ENCODE data around the gene CCDC88C. TPM values are rescaled to one million over a fixed set of nuclear protein-coding genes. Genes with fewer than 3 reads are reported as not detected.

CCDC88C gene
- polyA plus RNA-seq, 1 donor (not counting 4 experiments of a cell fraction or from before 2014, with no cell fraction given): 2.4 TPM

DNA sequence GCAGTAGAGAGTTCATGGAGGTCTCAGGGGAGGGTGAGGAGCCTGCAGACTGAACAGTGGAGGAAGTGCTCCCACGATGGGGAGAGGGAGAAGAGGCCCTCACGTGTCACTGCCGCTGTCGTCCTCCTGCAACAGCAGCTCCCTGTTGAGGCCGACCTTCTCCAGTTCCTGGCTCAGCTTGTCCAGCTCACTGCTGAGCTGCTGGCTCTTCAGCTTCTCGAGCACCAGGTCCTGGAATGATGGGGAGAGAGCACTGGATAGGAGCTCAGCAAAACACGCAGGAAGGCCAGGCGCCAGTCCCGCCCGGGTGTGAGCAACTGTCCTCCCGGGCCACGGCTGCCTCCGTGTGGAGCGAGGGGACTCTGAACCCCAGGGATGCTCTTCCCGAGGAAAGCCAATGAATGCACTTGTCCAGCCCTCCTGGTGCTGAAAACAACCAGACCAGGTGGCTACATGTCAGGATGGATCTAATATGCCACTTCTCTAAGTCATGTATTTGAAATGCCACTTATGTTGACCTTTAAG lies 107.8 kb downstream of the CCDC88C start:
- Histone ChIP-seq H3K4me3 (ENCODE audit: control insufficient read depth in 2 of 3, extremely low read depth in 1 of 3, insufficient read depth in 2 of 3, low read depth in 1 of 3, low read length in 3 of 3) (no peak overlapping the region), H3K4me1 (ENCODE audit: control insufficient read depth, extremely low read depth, insufficient read depth, low read length) (no peaks in the 10 kb centered on the region), H3K27ac (ENCODE audit: control insufficient read depth, insufficient read depth, low read length) (no peak overlapping the region), H3K9me1 (ENCODE audit: control insufficient read depth, extremely low read depth, insufficient read depth, low read length) (no peaks in the 10 kb centered on the region), H3K36me3 (ENCODE audit: control insufficient read depth in 2 of 2, extremely low read depth in 1 of 2, insufficient read depth in 2 of 2, low read length in 2 of 2) (peaks cover 0 to 4% of the 10 kb centered on the region in 2 experiments), H3K9me3 (ENCODE audit: control insufficient read depth, low read depth, low read length) (no peaks in the 10 kb centered on the region), H3K9ac (ENCODE audit: control insufficient read depth, extremely low read depth, insufficient read depth, low read length) (no peak overlapping the region), H3K27me3 (ENCODE audit: control insufficient read depth, extremely low read depth, insufficient read depth, low read length) (no peaks in the 10 kb centered on the region), H3K4me2 (ENCODE audit: control insufficient read depth, extremely low read depth, insufficient read depth, low read depth, low read length) (no peak overlapping the region), H2AFZ (ENCODE audit: control insufficient read depth, low read length) (no peak overlapping the region), H4K20me1 (ENCODE audit: control insufficient read depth, extremely low read depth, insufficient read depth, low read length) (no peaks in the 10 kb centered on the region), H3K79me2 (ENCODE audit: control insufficient read depth, insufficient read depth, low read length) (no peaks in the 10 kb centered on the region)
- DNase-seq (ENCODE audit: low read depth, low spot score) (no peak), FAIRE-seq (no peak)
- TF ChIP-seq EZH2 (IDR thresholded peaks at IDR 0.05; ENCODE audit: low read length): no peak
- TF ChIP-seq, protein P1, sequence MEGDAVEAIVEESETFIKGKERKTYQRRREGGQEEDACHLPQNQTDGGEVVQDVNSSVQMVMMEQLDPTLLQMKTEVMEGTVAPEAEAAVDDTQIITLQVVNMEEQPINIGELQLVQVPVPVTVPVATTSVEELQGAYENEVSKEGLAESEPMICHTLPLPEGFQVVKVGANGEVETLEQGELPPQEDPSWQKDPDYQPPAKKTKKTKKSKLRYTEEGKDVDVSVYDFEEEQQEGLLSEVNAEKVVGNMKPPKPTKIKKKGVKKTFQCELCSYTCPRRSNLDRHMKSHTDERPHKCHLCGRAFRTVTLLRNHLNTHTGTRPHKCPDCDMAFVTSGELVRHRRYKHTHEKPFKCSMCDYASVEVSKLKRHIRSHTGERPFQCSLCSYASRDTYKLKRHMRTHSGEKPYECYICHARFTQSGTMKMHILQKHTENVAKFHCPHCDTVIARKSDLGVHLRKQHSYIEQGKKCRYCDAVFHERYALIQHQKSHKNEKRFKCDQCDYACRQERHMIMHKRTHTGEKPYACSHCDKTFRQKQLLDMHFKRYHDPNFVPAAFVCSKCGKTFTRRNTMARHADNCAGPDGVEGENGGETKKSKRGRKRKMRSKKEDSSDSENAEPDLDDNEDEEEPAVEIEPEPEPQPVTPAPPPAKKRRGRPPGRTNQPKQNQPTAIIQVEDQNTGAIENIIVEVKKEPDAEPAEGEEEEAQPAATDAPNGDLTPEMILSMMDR (optimal IDR thresholded peaks at IDR 0.05 in 1 of 3, IDR thresholded peaks at IDR 0.05 in 1 of 3, conservative IDR thresholded peaks at IDR 0.05 in 1 of 3; ENCODE audit: extremely low read depth in 1 of 3, insufficient read depth in 2 of 3, low read length in 3 of 3): no peak
- dilution Hi-C loops (cut with MboI; ENCODE audit: extremely low pct_ligation_motif_present, low sequenced_read_pairs): no loop called here

DNA sequence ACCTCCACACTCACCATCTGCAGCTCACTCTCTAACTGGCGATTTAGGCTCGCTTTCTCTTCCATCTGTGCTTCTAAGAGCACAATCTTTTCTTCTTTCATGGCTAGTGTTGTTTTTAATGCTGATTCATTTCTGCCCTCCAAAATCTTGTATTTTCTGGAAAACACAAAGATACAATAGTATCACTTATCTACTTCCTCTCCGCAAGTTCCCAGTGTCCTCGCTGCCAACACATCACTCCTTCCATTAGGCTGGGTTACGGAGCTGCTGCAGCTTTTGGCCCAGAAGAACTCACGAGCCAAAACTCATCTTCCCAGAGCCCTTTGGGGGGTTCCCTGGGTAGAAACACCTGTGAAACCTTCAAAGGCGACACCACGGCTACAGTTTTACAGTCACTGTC lies 109.3 kb downstream of the CCDC88C start:
- Histone ChIP-seq H3K4me3 (ENCODE audit: control insufficient read depth in 2 of 3, extremely low read depth in 1 of 3, insufficient read depth in 2 of 3, low read depth in 1 of 3, low read length in 3 of 3) (no peak overlapping the region), H2AFZ (ENCODE audit: control insufficient read depth, low read length) (no peak overlapping the region), H3K27me3 (ENCODE audit: control insufficient read depth, extremely low read depth, insufficient read depth, low read length) (no peaks in the 10 kb centered on the region), H3K4me1 (ENCODE audit: control insufficient read depth, extremely low read depth, insufficient read depth, low read length) (no peaks in the 10 kb centered on the region), H3K4me2 (ENCODE audit: control insufficient read depth, extremely low read depth, insufficient read depth, low read depth, low read length) (no peak overlapping the region), H3K27ac (ENCODE audit: control insufficient read depth, insufficient read depth, low read length) (no peak overlapping the region), H4K20me1 (ENCODE audit: control insufficient read depth, extremely low read depth, insufficient read depth, low read length) (no peaks in the 10 kb centered on the region), H3K9ac (ENCODE audit: control insufficient read depth, extremely low read depth, insufficient read depth, low read length) (no peak overlapping the region), H3K36me3 (ENCODE audit: control insufficient read depth in 2 of 2, extremely low read depth in 1 of 2, insufficient read depth in 2 of 2, low read length in 2 of 2) (peaks cover 0 to 4% of the 10 kb centered on the region in 2 experiments), H3K9me1 (ENCODE audit: control insufficient read depth, extremely low read depth, insufficient read depth, low read length) (no peaks in the 10 kb centered on the region), H3K9me3 (ENCODE audit: control insufficient read depth, low read depth, low read length) (no peaks in the 10 kb centered on the region), H3K79me2 (ENCODE audit: control insufficient read depth, insufficient read depth, low read length) (no peaks in the 10 kb centered on the region)
- TF ChIP-seq, protein P1 (optimal IDR thresholded peaks at IDR 0.05 in 1 of 3, IDR thresholded peaks at IDR 0.05 in 1 of 3, conservative IDR thresholded peaks at IDR 0.05 in 1 of 3; ENCODE audit: extremely low read depth in 1 of 3, insufficient read depth in 2 of 3, low read length in 3 of 3): no peak
- TF ChIP-seq EZH2 (IDR thresholded peaks at IDR 0.05; ENCODE audit: low read length): no peak
- DNase-seq (ENCODE audit: low read depth, low spot score) (no peak), FAIRE-seq (no peak)
- dilution Hi-C loops (cut with MboI; ENCODE audit: extremely low pct_ligation_motif_present, low sequenced_read_pairs): no loop called here

All from keratinocyte (primary cell).